Measurements from ENCODE around the gene ZNF831.

The ZNF831 gene

GRCh38 chr20:59250293-59250692 is 86.7 kb downstream of the ZNF831 start:
- no peaks in the 10 kb centered on the region for H3K9me3 ChIP-seq (replicated peaks in 1 of 2; ENCODE audit: control insufficient read depth in 2 of 2, insufficient read depth in 1 of 2, low read depth in 1 of 2, low read length in 2 of 2)
- WGBS, 2 donors (ENCODE audit: extremely low coverage in 2 of 2, insufficient read length in 2 of 2, insufficient replicate concordance in 1 of 2): no CpG with 5 or more reads among the region's 6 CpGs
- no peak overlapping the region for H3K23ac ChIP-seq (ENCODE audit: low read depth, low read length, poor library complexity)
- H3K9ac ChIP-seq (ENCODE audit: low read depth, low read length, poor library complexity): no peak overlapping the region
- no peak overlapping the region for H3K14ac ChIP-seq (ENCODE audit: low read length)
- no peak overlapping the region for H2BK15ac ChIP-seq (ENCODE audit: low read length)
- H3K79me1 ChIP-seq (ENCODE audit: low read depth, low read length): no peaks in the 10 kb centered on the region
- no peaks in the 10 kb centered on the region for H3K36me3 ChIP-seq (replicated peaks in 1 of 2; ENCODE audit: control insufficient read depth in 2 of 2, insufficient read depth in 2 of 2, low read length in 2 of 2)
- H4K91ac ChIP-seq (ENCODE audit: low read depth, low read length, poor library complexity): no peak overlapping the region
- no peak overlapping the region for H3K4me3 ChIP-seq (ENCODE audit: low read length in 2 of 2)
- H2BK12ac ChIP-seq (ENCODE audit: low read length): no peak overlapping the region
- no peak overlapping the region for H2AFZ ChIP-seq (ENCODE audit: low read length)
- H4K8ac ChIP-seq (ENCODE audit: low read depth, low read length): no peak overlapping the region
- H2BK120ac ChIP-seq (ENCODE audit: low read depth, low read length): no peak overlapping the region
- peaks cover 0 to 26% (median 0%) of the 10 kb centered on the region in 3 experiments for H3K27me3 ChIP-seq (ENCODE audit: control insufficient read depth in 3 of 3, insufficient read depth in 3 of 3, low read depth in 1 of 3, low read length in 3 of 3)
- DNase-seq (ENCODE audit: low spot score): no peak
- H3K27ac ChIP-seq (replicated peaks; ENCODE audit: low read length): no peak overlapping the region
- no peak overlapping the region for H3K4me2 ChIP-seq (ENCODE audit: insufficient read depth, low read length, poor library complexity, severe bottlenecking)
- no peak overlapping the region for H3K4ac ChIP-seq (ENCODE audit: low read length)
- H3K18ac ChIP-seq (ENCODE audit: low read length): no peak overlapping the region
- no peak overlapping the region for H2BK5ac ChIP-seq (ENCODE audit: low read length)
- H3K4me1 ChIP-seq (ENCODE audit: control insufficient read depth in 2 of 2, insufficient read depth in 1 of 2, low read depth in 1 of 2, low read length in 2 of 2): peaks cover 1 to 8% of the 10 kb centered on the region in 2 donors
- H2AK5ac ChIP-seq (ENCODE audit: low read depth, low read length): no peak overlapping the region

GRCh38 chr20:59253325-59253724 is 89.7 kb downstream of the ZNF831 start:
- H2BK12ac ChIP-seq (ENCODE audit: low read length): no peak overlapping the region
- no peak overlapping the region for H4K8ac ChIP-seq (ENCODE audit: low read depth, low read length)
- no peak overlapping the region for H2AK5ac ChIP-seq (ENCODE audit: low read depth, low read length)
- H3K14ac ChIP-seq (ENCODE audit: low read length): no peak overlapping the region
- H3K79me1 ChIP-seq (ENCODE audit: low read depth, low read length): no peaks in the 10 kb centered on the region
- no peak for DNase-seq (ENCODE audit: low spot score)
- peaks cover 0 to 3% of the 10 kb centered on the region in 2 donors for H3K4me1 ChIP-seq (ENCODE audit: control insufficient read depth in 2 of 2, insufficient read depth in 1 of 2, low read depth in 1 of 2, low read length in 2 of 2)
- peaks cover 0 to 6% (median 0%) of the 10 kb centered on the region in 3 experiments for H3K27me3 ChIP-seq (ENCODE audit: control insufficient read depth in 3 of 3, insufficient read depth in 3 of 3, low read depth in 1 of 3, low read length in 3 of 3)
- no peak overlapping the region for H2BK15ac ChIP-seq (ENCODE audit: low read length)
- no peaks in the 10 kb centered on the region for H3K9me3 ChIP-seq (replicated peaks in 1 of 2; ENCODE audit: control insufficient read depth in 2 of 2, insufficient read depth in 1 of 2, low read depth in 1 of 2, low read length in 2 of 2)
- no peak overlapping the region for H3K4ac ChIP-seq (ENCODE audit: low read length)
- no peak overlapping the region for H2AFZ ChIP-seq (ENCODE audit: low read length)
- H3K36me3 ChIP-seq (replicated peaks in 1 of 2; ENCODE audit: control insufficient read depth in 2 of 2, insufficient read depth in 2 of 2, low read length in 2 of 2): no peaks in the 10 kb centered on the region
- no peak overlapping the region for H3K18ac ChIP-seq (ENCODE audit: low read length)
- H3K4me3 ChIP-seq (ENCODE audit: low read length in 2 of 2): no peak overlapping the region
- no peak overlapping the region for H3K9ac ChIP-seq (ENCODE audit: low read depth, low read length, poor library complexity)
- no peak overlapping the region for H3K27ac ChIP-seq (replicated peaks; ENCODE audit: low read length)
- H2BK5ac ChIP-seq (ENCODE audit: low read length): no peak overlapping the region
- H3K4me2 ChIP-seq (ENCODE audit: insufficient read depth, low read length, poor library complexity, severe bottlenecking): no peak overlapping the region
- H2BK120ac ChIP-seq (ENCODE audit: low read depth, low read length): no peak overlapping the region
- WGBS, 2 donors (ENCODE audit: extremely low coverage in 2 of 2, insufficient read length in 2 of 2, insufficient replicate concordance in 1 of 2): no CpG with 5 or more reads among the region's 6 CpGs
- H4K91ac ChIP-seq (ENCODE audit: low read depth, low read length, poor library complexity): no peak overlapping the region
- no peak overlapping the region for H3K23ac ChIP-seq (ENCODE audit: low read depth, low read length, poor library complexity)

GRCh38 chr20:59253779-59254319 is 90.2 kb downstream of the ZNF831 start:
- Histone ChIP-seq H3K4ac (ENCODE audit: low read length) (no peak overlapping the region), H3K4me1 (ENCODE audit: control insufficient read depth in 2 of 2, insufficient read depth in 1 of 2, low read depth in 1 of 2, low read length in 2 of 2) (peaks cover 0 to 1% of the 10 kb centered on the region in 2 donors), H2AK5ac (ENCODE audit: low read depth, low read length) (no peak overlapping the region), H3K36me3 (replicated peaks in 1 of 2; ENCODE audit: control insufficient read depth in 2 of 2, insufficient read depth in 2 of 2, low read length in 2 of 2) (no peaks in the 10 kb centered on the region), H3K4me2 (ENCODE audit: insufficient read depth, low read length, poor library complexity, severe bottlenecking) (no peak overlapping the region), H3K9me3 (replicated peaks in 1 of 2; ENCODE audit: control insufficient read depth in 2 of 2, insufficient read depth in 1 of 2, low read depth in 1 of 2, low read length in 2 of 2) (no peaks in the 10 kb centered on the region), H3K18ac (ENCODE audit: low read length) (no peak overlapping the region), H3K9ac (ENCODE audit: low read depth, low read length, poor library complexity) (no peak overlapping the region), H2BK12ac (ENCODE audit: low read length) (no peak overlapping the region), H2BK120ac (ENCODE audit: low read depth, low read length) (no peak overlapping the region), H3K23ac (ENCODE audit: low read depth, low read length, poor library complexity) (no peak overlapping the region), H3K27me3 (ENCODE audit: control insufficient read depth in 3 of 3, insufficient read depth in 3 of 3, low read depth in 1 of 3, low read length in 3 of 3) (peaks cover 0 to 4% (median 0%) of the 10 kb centered on the region in 3 experiments), H3K79me1 (ENCODE audit: low read depth, low read length) (no peaks in the 10 kb centered on the region), H4K91ac (ENCODE audit: low read depth, low read length, poor library complexity) (no peak overlapping the region), H2BK5ac (ENCODE audit: low read length) (no peak overlapping the region), H3K4me3 (ENCODE audit: low read length in 2 of 2) (no peak overlapping the region), H2BK15ac (ENCODE audit: low read length) (no peak overlapping the region), H2AFZ (ENCODE audit: low read length) (no peak overlapping the region), H3K14ac (ENCODE audit: low read length) (no peak overlapping the region), H4K8ac (ENCODE audit: low read depth, low read length) (no peak overlapping the region), H3K27ac (replicated peaks; ENCODE audit: low read length) (no peak overlapping the region)
- no peak for DNase-seq (ENCODE audit: low spot score)
- WGBS, 2 donors (ENCODE audit: extremely low coverage in 2 of 2, insufficient read length in 2 of 2, insufficient replicate concordance in 1 of 2): no CpG with 5 or more reads among the region's 4 CpGs

- Histone ChIP-seq H3K23ac (ENCODE audit: low read depth, low read length, poor library complexity) (no peak overlapping the region), H3K18ac (ENCODE audit: low read length) (no peak overlapping the region), H3K36me3 (replicated peaks in 1 of 2; ENCODE audit: control insufficient read depth in 2 of 2, insufficient read depth in 2 of 2, low read length in 2 of 2) (no peaks in the 10 kb centered on the region), H3K4me2 (ENCODE audit: insufficient read depth, low read length, poor library complexity, severe bottlenecking) (no peak overlapping the region), H4K8ac (ENCODE audit: low read depth, low read length) (no peak overlapping the region), H2AK5ac (ENCODE audit: low read depth, low read length) (no peak overlapping the region), H3K4me3 (ENCODE audit: low read length in 2 of 2) (no peak overlapping the region), H2BK120ac (ENCODE audit: low read depth, low read length) (no peak overlapping the region), H3K79me1 (ENCODE audit: low read depth, low read length) (no peaks in the 10 kb centered on the region), H4K91ac (ENCODE audit: low read depth, low read length, poor library complexity) (no peak overlapping the region), H2BK12ac (ENCODE audit: low read length) (no peak overlapping the region), H3K27me3 (ENCODE audit: control insufficient read depth in 3 of 3, insufficient read depth in 3 of 3, low read depth in 1 of 3, low read length in 3 of 3) (peaks cover 0 to 4% (median 0%) of the 10 kb centered on the region in 3 experiments), H2BK5ac (ENCODE audit: low read length) (no peak overlapping the region), H3K9ac (ENCODE audit: low read depth, low read length, poor library complexity) (no peak overlapping the region), H3K14ac (ENCODE audit: low read length) (no peak overlapping the region), H3K27ac (replicated peaks; ENCODE audit: low read length) (no peak overlapping the region), H3K4ac (ENCODE audit: low read length) (no peak overlapping the region), H2BK15ac (ENCODE audit: low read length) (no peak overlapping the region), H2AFZ (ENCODE audit: low read length) (no peak overlapping the region), H3K9me3 (replicated peaks in 1 of 2; ENCODE audit: control insufficient read depth in 2 of 2, insufficient read depth in 1 of 2, low read depth in 1 of 2, low read length in 2 of 2) (no peaks in the 10 kb centered on the region), H3K4me1 (ENCODE audit: control insufficient read depth in 2 of 2, insufficient read depth in 1 of 2, low read depth in 1 of 2, low read length in 2 of 2) (no peaks in the 10 kb centered on the region)
- no CpG with 5 or more reads among the region's 5 CpGs for WGBS, 2 donors (ENCODE audit: extremely low coverage in 2 of 2, insufficient read length in 2 of 2, insufficient replicate concordance in 1 of 2)
- no peak for DNase-seq (ENCODE audit: low spot score)
Observed at GRCh38 chr20:59255256-59255655, 91.6 kb downstream of the ZNF831 start.
